Activated naive CD4-positive, alpha-beta T cell treated with Interleukin-2 at 50 U/mL for 16 hours (primary cell): ENCODE measurements around the gene CCDC188.
A peak's percentile ranks its signal among the peaks of the same experiment; 100 is the strongest.

Experiments
- DNase-seq: peaks from one replicate; pipeline ENCODE4 v3.0.0-alpha.2; 2020

CCDC188 gene

GRCh38 chr22:20116376-20116950, 34.4 kb downstream of the CCDC188 start:
- DNase-seq, result no peak

DNA sequence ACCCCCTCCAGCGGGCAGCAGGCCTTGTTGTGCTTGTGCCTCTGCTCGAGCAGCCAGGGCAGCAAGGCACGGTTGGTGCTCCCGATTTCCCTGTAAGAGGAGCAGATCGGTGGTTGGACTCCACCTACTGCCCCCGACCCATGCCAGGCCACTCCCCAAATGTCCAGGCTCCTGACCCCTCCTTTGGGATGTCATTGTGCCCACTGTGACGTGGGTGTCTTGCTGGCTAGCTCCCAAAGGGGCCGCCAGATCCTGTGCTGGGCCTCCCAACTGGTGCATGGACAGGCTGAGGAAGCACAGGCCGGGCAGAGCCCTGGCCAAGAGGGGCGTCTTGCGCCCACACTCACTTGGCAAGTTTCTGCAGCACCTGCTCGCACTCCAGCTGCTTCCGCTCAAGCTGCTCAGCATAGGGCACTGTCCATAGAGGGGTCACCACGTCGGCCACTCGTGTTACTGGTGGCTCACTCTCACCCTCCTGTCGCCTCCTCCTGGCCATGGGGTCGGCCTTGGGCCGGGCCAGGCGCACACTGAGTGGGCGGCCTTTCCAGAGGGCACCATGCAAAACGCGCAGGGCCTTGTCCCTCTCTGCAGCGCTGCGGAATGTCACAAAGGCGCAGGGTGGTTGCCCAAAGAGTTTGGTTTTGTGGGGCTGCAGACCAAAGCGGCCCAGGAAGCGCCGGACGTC, 35.0 kb downstream of the CCDC188 start, which contains the start of gene RANBP1:
Gene RANBP1, plus strand, starts transcription at position 414 of the 685 bp plus-strand sequence. Its CDS starts 81 bp downstream, at position 495.
- DNase-seq, result no peak

- DNase-seq, result no peak
Measured at GRCh38 chr22:20114506-20115475, 36.1 kb downstream of the CCDC188 start.

- no peak for DNase-seq
Measured at GRCh38 chr22:20113551-20114310, 37.1 kb downstream of the CCDC188 start.

DNA sequence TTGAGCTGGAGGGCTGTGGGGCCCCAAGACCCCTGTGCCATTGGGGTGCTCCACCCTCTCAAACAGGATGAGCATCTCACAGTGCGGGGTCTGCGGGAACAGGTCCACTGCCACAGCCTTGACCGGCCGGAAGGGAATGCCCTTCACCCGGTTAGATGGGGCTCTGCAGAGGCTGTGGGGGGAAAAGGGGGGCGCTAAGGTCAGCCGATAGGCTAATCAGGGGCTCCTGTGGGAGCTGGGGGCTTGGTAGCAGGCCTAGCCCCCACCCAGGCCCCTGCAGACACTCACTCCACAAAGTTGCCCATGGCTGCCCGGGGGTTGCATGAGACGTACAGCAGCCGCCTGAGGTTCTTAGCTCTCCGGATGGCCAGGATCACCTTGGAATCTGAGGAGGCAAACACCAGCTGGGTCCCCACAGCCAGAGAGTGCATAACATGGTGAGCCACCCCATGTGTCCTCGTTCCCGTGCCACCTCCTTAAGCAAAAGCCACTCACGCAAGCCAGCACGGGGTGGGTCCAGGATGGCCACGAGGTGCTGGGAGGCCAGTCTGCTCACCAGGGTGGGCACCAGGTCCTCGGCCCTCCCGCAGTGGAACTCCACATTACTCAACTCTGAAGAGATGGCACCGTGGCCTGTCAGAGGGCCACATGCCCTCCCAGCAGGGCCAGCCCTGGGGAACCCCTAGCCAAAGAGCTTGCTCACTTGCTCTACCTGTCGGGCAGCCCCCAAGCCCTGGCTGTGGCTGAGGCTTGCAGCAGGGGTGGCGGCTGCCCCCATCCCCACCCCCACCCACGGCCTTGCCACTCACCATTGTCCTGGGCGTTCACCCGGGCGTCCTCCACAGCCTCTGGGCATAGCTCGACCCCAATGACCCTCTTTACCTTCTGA, 38.0 kb downstream of the CCDC188 start:
- DNase-seq, result no peak

GRCh38 chr22:20111689-20112622, 38.9 kb downstream of the CCDC188 start:
- DNase-seq, result no peak

- peak; percentile 22 for DNase-seq
Measured at GRCh38 chr22:20111045-20111688, 39.7 kb downstream of the CCDC188 start.

DNA sequence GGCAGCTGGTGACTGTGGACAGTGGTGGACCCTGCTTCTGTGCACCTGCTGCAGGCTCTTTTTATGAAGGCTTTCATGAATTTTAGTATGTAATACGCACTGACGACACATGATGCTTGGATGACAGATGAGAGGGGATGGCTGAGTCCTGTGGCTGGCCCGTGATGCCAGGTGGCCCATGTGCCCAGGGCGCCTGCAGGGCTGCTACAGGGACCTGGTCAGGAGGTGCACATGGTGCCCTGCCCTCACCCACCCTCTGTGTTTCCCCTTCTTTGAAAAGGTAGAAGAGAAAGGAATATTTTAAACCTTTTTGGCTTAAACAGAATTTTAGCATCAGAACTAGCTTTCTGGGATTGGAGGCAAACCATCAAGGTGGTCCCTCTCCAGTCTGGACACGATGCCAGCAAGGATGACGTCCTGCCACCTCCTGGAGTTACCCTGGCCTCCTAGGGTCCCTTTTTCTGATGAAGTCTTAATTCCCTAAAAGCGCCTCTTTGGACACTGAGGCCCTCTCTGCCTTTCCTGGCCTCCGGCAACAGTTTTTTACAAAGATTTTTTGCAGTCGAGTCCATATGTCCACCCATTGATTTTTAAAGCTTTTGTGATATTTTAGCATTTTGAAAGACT, 40.4 kb downstream of the CCDC188 start:
- no peak for DNase-seq

DNA sequence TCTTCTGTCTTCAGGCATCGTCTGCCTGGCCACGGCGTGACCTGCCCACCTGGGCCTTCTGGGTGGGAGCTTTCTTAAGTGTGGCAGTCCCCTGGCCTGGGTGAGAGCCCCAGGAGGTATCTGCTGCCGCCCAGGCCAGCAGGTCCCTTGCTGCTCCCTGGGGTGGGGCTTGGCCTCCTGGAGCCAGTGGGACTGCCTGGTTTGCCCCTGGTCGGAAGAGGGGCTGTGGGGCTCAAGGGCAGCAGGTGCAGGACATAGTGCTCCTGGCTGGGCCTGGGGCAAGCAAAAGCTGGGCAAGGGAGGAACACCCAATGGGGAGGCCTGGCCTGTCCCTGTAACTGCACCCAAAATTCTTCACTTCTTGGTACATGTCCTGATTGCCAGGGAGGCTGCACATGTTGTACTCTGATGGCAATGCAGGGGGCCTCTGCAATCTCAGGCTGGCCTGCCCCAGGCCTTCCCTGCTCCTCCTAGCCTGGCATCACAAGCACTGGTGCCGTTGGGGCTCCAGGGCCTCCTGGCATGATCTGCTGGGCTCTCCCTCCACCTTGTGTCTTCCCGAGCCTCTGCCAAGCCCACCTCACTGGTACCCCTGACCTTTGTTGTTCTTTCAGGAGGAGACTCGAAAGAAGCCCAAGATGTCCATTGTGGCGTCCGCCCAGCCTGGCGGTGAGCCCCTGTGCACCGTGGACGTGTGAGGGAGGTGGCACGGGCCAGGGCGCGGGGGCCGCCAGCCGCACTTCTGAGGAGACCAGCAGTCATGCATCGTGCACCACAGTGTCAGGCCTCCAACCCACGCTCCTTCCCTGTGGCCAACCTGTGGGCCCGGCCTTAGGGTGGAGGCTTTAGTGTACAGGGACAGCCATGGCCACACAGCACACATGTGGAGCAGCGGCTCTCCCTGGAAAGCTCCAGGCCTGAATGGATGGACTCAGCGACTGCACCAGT, 41.2 kb downstream of the CCDC188 start:
- DNase-seq, result no peak

- DNase-seq, result no peak
Measured at GRCh38 chr22:20108757-20109230, 42.1 kb downstream of the CCDC188 start.

DNA sequence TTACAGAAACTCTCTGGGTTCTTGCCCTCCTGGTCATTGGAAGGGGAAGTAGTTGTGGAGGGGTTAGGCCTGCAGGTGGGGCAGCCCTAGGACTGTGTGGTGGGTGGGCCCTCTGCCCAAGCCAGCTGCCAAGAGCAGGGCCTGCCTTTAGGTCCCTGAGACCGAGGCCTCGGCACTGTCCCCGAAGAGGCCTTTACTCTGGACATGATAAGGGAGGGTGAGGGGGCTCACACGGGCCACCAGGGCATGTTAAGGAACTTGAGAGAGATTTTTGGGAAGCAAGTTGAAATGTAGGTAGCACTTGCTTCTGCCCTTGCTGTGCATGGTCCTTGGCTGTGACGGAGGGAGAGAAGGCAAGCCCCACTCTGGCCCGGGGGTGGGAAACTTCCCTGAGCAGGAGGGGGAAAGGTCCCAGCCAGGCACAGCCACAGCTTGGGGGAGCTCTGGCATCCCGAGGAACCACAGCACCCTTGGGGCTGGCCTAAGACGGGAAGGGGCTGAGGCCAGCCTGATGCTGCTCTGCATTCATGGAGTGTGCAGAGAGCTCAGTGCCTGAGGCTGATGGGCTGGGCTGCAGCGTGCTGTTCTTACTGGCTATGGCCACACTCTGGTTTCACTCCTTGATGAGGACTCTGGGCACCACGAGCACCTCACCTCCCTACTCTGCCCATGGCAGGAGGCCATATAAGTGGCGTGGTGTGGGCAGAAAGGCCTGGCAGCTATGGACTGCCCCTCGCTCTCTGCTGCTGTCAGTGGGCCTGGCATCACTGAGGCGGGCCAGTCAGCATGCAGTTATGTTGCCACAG, 42.7 kb downstream of the CCDC188 start:
- DNase-seq, result no peak

- DNase-seq, result no peak
Measured at GRCh38 chr22:20107471-20107901, 43.4 kb downstream of the CCDC188 start.

DNA sequence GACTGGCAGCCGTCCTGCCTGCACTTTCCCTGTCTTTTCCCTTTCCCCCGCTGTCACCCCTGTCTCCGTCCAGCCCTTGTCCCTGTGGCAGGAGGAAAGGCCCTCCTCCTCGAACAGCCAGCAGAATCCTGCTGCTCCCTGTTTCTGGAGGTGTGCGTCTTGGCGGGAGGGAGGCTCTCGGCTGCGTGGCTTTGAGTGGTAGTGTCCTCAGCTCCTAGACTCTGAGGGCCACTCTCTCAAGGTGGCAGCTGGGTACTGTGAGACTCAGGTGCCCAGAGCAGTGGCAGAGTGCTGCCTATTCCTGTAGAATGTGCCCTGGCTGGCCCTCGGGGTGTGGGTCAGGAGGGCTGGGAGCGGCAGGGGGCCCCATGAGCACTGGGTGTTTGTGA, 44.0 kb downstream of the CCDC188 start:
- no peak for DNase-seq

GRCh38 chr22:20106205-20106848, 44.5 kb downstream of the CCDC188 start:
- no peak for DNase-seq

DNA sequence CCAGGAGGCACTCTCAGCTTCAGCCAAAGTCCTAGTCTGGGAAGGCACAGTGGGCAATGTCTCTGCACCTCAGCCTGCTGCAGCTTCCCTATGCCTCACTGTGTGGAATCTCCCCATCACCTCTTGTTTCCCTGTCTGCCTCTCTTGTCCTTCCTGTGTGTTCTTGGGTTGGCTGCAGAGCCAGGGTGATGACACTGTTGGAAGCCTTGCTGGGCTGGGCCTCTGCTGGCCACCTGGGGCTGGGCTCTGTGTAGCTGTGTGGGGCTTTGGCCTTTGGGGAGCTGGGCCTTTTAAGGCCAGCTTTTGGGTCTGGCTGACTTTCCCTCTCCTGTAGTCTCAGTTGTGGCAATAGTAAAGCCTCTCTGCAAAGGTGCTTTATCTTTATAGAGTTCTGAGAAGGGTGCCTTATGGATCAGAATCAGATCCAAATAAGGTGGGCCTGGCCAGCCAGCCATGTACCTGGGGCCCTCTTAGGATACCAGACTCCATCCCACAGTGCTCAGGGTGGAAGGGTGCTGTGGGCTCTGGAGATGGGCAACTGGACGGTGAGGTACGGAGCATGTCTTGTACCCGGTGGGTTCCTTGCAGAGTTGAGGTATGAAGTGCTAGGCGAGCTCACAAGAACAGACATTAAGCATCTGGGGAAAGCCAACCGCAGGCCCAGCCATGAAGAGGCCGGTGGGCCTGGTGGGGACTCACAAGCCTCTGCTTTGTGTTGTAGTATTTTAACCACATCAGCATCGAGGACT, 45.2 kb downstream of the CCDC188 start:
- no peak for DNase-seq

DNA sequence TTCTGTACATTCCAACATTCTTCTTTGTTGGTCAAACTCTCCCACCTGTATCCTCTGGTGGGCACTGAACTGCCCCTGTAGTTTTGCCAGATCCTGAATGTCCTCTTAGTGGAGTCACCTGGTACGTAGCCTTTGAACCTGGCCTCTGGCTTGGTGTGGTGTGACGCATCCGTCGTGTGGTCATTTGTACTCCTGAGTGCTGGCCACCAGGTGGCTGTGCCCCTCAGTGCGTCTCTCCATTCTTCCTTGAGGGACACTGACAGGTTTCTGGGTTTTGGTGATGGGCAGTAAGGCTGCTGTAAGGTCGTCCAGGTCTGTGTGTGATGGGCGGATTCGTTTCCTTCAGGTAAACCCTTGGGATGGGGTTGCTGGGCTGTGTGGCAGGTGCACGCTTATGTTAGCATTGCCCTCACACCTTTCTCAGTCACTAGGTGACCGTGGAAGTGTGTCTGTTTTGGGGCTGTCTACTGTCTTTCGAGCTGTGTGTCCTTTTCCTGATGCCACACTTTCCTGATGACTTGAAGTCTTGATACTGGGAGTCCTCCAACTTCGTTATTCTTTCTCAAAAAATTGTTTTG, 48.6 kb downstream of the CCDC188 start:
- no peak for DNase-seq
